ENCODE results near the gene MRPL20. TPM values are rescaled to one million over a fixed set of nuclear protein-coding genes. Genes with fewer than 3 reads are reported as not detected.

The MRPL20 gene
- total RNA-seq, 1 experiment from 2014 or later = 90.8 TPM

- no peak overlapping the region for H3K4me3 ChIP-seq
These were observed 19.5 kb upstream of the MRPL20 start for GRCh38 chr1:1426496-1427105.

GRCh38 chr1:1425753-1426495, 18.8 kb upstream of the MRPL20 start:
- Histone ChIP-seq H4K20me1 (ENCODE audit: insufficient read depth) (no peaks in the 10 kb centered on the region), H3K4me2 (no peak overlapping the region), H3K4me3 (no peak overlapping the region), H3K4me1 (replicated peaks; ENCODE audit: insufficient read depth) (peaks cover 31% of the 10 kb centered on the region), H3K9me3 (ENCODE audit: insufficient read depth, low read depth) (no peaks in the 10 kb centered on the region), H3K36me3 (ENCODE audit: low read depth) (no peaks in the 10 kb centered on the region), H3K79me2 (ENCODE audit: low read depth) (no peaks in the 10 kb centered on the region), H3K27ac (no peak overlapping the region), H3K9me2 (ENCODE audit: insufficient read depth) (no peaks in the 10 kb centered on the region), H2AFZ (no peak overlapping the region), H3F3A (ENCODE audit: insufficient read depth, low read depth) (peaks cover 17% of the 10 kb centered on the region; the same call in 1 of the 2 replicates), H3K27me3 (ENCODE audit: insufficient read depth, low read depth) (no peaks in the 10 kb centered on the region)
- ChIA-PET POLR2A (ENCODE audit: unreplicated experiment) (interaction anchor here (0.5 to 0.7 kb wide), 2 partner anchors 14 to 38 kb away, joined by 3 to 4 read pairs; no protein-coding TSS in a partner anchor), CTCF (interaction anchor here (0.6 kb wide), 1 partner anchor 16 kb away, joined by 3 read pairs; no protein-coding TSS in a partner anchor)
- DNase-seq = peak in 1 of 2 experiments; percentile 49
- BruUV-seq (replicated peaks) = no TSS peak
- TF ChIP-seq EZH2 (IDR thresholded peaks at IDR 0.05; ENCODE audit: low read depth) (no peak), CTCF (conservative IDR thresholded peaks at IDR 0.05) (no peak)
- intact Hi-C loops (cut with micrococcal nuclease; ENCODE audit: unreplicated experiment) = no loop called here

More at GRCh38 chr1:1426496-1427105, 19.5 kb upstream of the MRPL20 start:
- H2AFZ ChIP-seq = no peak overlapping the region
- no peaks in the 10 kb centered on the region for H4K20me1 ChIP-seq (ENCODE audit: insufficient read depth)
- peaks cover 38% of the 10 kb centered on the region for H3K4me1 ChIP-seq (replicated peaks; ENCODE audit: insufficient read depth)
- intact Hi-C loops (cut with micrococcal nuclease; ENCODE audit: unreplicated experiment) = no loop called here
- H3K9me3 ChIP-seq (ENCODE audit: insufficient read depth, low read depth) = no peaks in the 10 kb centered on the region
- H3K4me2 ChIP-seq = no peak overlapping the region
- H3K79me2 ChIP-seq (ENCODE audit: low read depth) = no peaks in the 10 kb centered on the region
- ChIA-PET POLR2A (ENCODE audit: unreplicated experiment) (interaction anchor here (0.5 kb wide), 1 partner anchor 39 kb away, joined by 3 read pairs; no protein-coding TSS in a partner anchor), CTCF (interaction anchor here (0.6 kb wide), 1 partner anchor 17 kb away, joined by 3 read pairs; no protein-coding TSS in a partner anchor)
- DNase-seq = no peak
- H3K27me3 ChIP-seq (ENCODE audit: insufficient read depth, low read depth) = no peaks in the 10 kb centered on the region
- no TSS peak for BruUV-seq (replicated peaks)
- no peaks in the 10 kb centered on the region for H3K9me2 ChIP-seq (ENCODE audit: insufficient read depth)
- TF ChIP-seq EZH2 (IDR thresholded peaks at IDR 0.05; ENCODE audit: low read depth) = no peak
- TF ChIP-seq CTCF (conservative IDR thresholded peaks at IDR 0.05) = no peak
- H3K27ac ChIP-seq = no peak overlapping the region
- no peaks in the 10 kb centered on the region for H3K36me3 ChIP-seq (ENCODE audit: low read depth)
- H3F3A ChIP-seq (ENCODE audit: insufficient read depth, low read depth) = peaks cover 20% of the 10 kb centered on the region; the same call in 1 of the 2 replicates

GRCh38 chr1:1425426-1425752, 18.3 kb upstream of the MRPL20 start:
- intact Hi-C loops (cut with micrococcal nuclease; ENCODE audit: unreplicated experiment) = no loop called here
- Histone ChIP-seq H4K20me1 (ENCODE audit: insufficient read depth) (no peaks in the 10 kb centered on the region), H3K27ac (no peak overlapping the region), H3K9me3 (ENCODE audit: insufficient read depth, low read depth) (no peaks in the 10 kb centered on the region), H2AFZ (no peak overlapping the region), H3K36me3 (ENCODE audit: low read depth) (no peaks in the 10 kb centered on the region), H3K9me2 (ENCODE audit: insufficient read depth) (no peaks in the 10 kb centered on the region), H3K4me3 (no peak overlapping the region), H3F3A (ENCODE audit: insufficient read depth, low read depth) (peaks cover 14% of the 10 kb centered on the region; the same call in 1 of the 2 replicates), H3K4me2 (no peak overlapping the region), H3K27me3 (ENCODE audit: insufficient read depth, low read depth) (no peaks in the 10 kb centered on the region), H3K79me2 (ENCODE audit: low read depth) (no peaks in the 10 kb centered on the region), H3K4me1 (replicated peaks; ENCODE audit: insufficient read depth) (peaks cover 26% of the 10 kb centered on the region)
- no TSS peak for BruUV-seq (replicated peaks)
- ChIA-PET CTCF (no interaction called here), POLR2A (ENCODE audit: unreplicated experiment) (interaction anchor here (0.7 kb wide), 1 partner anchor 14 kb away, joined by 4 read pairs; no protein-coding TSS in a partner anchor)
- TF ChIP-seq EZH2 (IDR thresholded peaks at IDR 0.05; ENCODE audit: low read depth) (no peak), CTCF (conservative IDR thresholded peaks at IDR 0.05) (no peak)
- no peak for DNase-seq

Data from PC-9 (cell line).